Calu3 (cell line): ENCODE data around the gene PLEKHA7. TPM values are rescaled to one million over a fixed set of nuclear protein-coding genes. Genes with fewer than 3 reads are reported as not detected.

ENCODE experiments used
- BruUV-seq: library from RNA; stranded (reverse); fragments of 400-500 nt; replicated peaks from 2 replicates; lab custom pipeline; 2021; lab: Mats Ljungman, UMichigan
- CTCF ChIA-PET: fragments of 300-600 bp; sonication (Branson Sonifier 250); formaldehyde crosslinking; loops from one replicate; lab custom pipeline; 2022; ENCODE audit warnings: antibody characterized with exemption; lab: Charles Lee
- DNase-seq: peaks from one replicate; pipeline ENCODE4 v3.0.0; 2022
- H3K27ac Mint-ChIP-seq: one replicate; pipeline ENCODE4 v1.8.0; 2022; ENCODE audit warnings: mixed read lengths; ENCODE audit not compliant: unreplicated experiment
- H3K27me3 Mint-ChIP-seq: one replicate; pipeline ENCODE4 v1.8.0; 2022; ENCODE audit warnings: mixed read lengths; ENCODE audit not compliant: unreplicated experiment
- H3K36me3 Mint-ChIP-seq: one replicate; pipeline ENCODE4 v1.8.0; 2022; ENCODE audit warnings: mild to moderate bottlenecking, moderate library complexity, mixed read lengths; ENCODE audit not compliant: insufficient read depth, unreplicated experiment
- H3K4me1 Mint-ChIP-seq: one replicate; pipeline ENCODE4 v1.8.0; 2022; ENCODE audit warnings: mild to moderate bottlenecking, low read depth, mixed read lengths; ENCODE audit not compliant: unreplicated experiment
- H3K4me3 Mint-ChIP-seq: one replicate; pipeline ENCODE4 v1.8.0; 2022; ENCODE audit warnings: mild to moderate bottlenecking, low read depth, moderate library complexity, mixed read lengths; ENCODE audit not compliant: unreplicated experiment
- H3K9me3 Mint-ChIP-seq: one replicate; pipeline ENCODE4 v1.8.0; 2022; ENCODE audit warnings: low read depth, mixed read lengths; ENCODE audit not compliant: unreplicated experiment
- CTCF ChIP-seq: fragments of 200-600 bp; IDR thresholded peaks from one replicate; pipeline ENCODE4 v1.8.0; 2022; ENCODE audit warnings: antibody characterized with exemption; ENCODE audit not compliant: unreplicated experiment
- intact Hi-C: fragments of 100-400 bp; cut with micrococcal nuclease; formaldehyde crosslinking; loops from one replicate; pipeline ENCODE4 v1.10.0; 2022; ENCODE audit not compliant: unreplicated experiment
- total RNA-seq: library from RNA; stranded (reverse); gene quantifications from 2 replicates; pipeline ENCODE4 v1.2.3, GENCODE V29; 2022

The PLEKHA7 gene
- total RNA-seq, 1 experiment from 2014 or later, result 138 TPM

- no TSS peak for BruUV-seq
- H3K9me3 Mint-ChIP-seq, result no peaks in the 10 kb centered on the region
- intact Hi-C loops, result loop anchor here (10.0 kb wide), 1 partner anchor 47 kb away; no protein-coding TSS in a partner anchor
- CTCF ChIA-PET, result no interaction called here
- no peak for TF ChIP-seq CTCF
- H3K4me1 Mint-ChIP-seq, result peaks cover 30% of the 10 kb centered on the region
- no peak for DNase-seq
- no peak overlapping the region for H3K27ac Mint-ChIP-seq
- H3K27me3 Mint-ChIP-seq, result no peaks in the 10 kb centered on the region
- peaks cover 7% of the 10 kb centered on the region for H3K36me3 Mint-ChIP-seq
- no peak overlapping the region for H3K4me3 Mint-ChIP-seq
Observed at GRCh38 chr11:16938061-16938460, 76.2 kb downstream of the PLEKHA7 start.

- Mint-ChIP-seq H3K27me3 (no peaks in the 10 kb centered on the region), H3K36me3 (peaks cover 7% of the 10 kb centered on the region), H3K4me1 (peaks cover 39% of the 10 kb centered on the region), H3K4me3 (no peak overlapping the region), H3K9me3 (no peaks in the 10 kb centered on the region), H3K27ac (no peak overlapping the region)
- intact Hi-C loops, result loop anchor here (1.0 to 10.0 kb wide), 2 partner anchors 48 to 127 kb away; no protein-coding TSS in a partner anchor
- no peak for DNase-seq
- CTCF ChIA-PET, result interaction anchor here (1.2 to 1.6 kb wide), 3 partner anchors 116 to 141 kb away, joined by 4 to 8 read pairs (median 6); partner anchors contain the start of gene RPS13
- BruUV-seq, result no TSS peak
- TF ChIP-seq CTCF, result no peak
Observed at GRCh38 chr11:16936643-16937042, 77.6 kb downstream of the PLEKHA7 start.

GRCh38 chr11:16935518-16936302, 78.5 kb downstream of the PLEKHA7 start:
- no TSS peak for BruUV-seq
- no peak overlapping the region for H3K4me3 Mint-ChIP-seq
- no peak overlapping the region for H3K27ac Mint-ChIP-seq
- peak; percentile 81 for TF ChIP-seq CTCF
- H3K36me3 Mint-ChIP-seq, result peaks cover 7% of the 10 kb centered on the region
- no peaks in the 10 kb centered on the region for H3K9me3 Mint-ChIP-seq
- intact Hi-C loops, result loop anchor here (1.0 to 10.0 kb wide), 2 partner anchors 49 to 128 kb away; no protein-coding TSS in a partner anchor
- peak; percentile 45 for DNase-seq
- no peaks in the 10 kb centered on the region for H3K27me3 Mint-ChIP-seq
- CTCF ChIA-PET, result interaction anchor here (0.6 to 1.6 kb wide), 4 partner anchors 15 to 142 kb away, joined by 3 to 8 read pairs (median 5); partner anchors contain the start of gene RPS13
- peaks cover 39% of the 10 kb centered on the region for H3K4me1 Mint-ChIP-seq

- H3K36me3 Mint-ChIP-seq, result peaks cover 7% of the 10 kb centered on the region
- H3K9me3 Mint-ChIP-seq, result no peaks in the 10 kb centered on the region
- no peak for DNase-seq
- peaks cover 39% of the 10 kb centered on the region for H3K4me1 Mint-ChIP-seq
- CTCF ChIA-PET, result interaction anchor here (1.1 kb wide), 1 partner anchor 15 kb away, joined by 3 read pairs; no protein-coding TSS in a partner anchor
- no peaks in the 10 kb centered on the region for H3K27me3 Mint-ChIP-seq
- H3K27ac Mint-ChIP-seq, result no peak overlapping the region
- TF ChIP-seq CTCF, result no peak
- intact Hi-C loops, result loop anchor here (10.0 kb wide), 1 partner anchor 51 kb away; no protein-coding TSS in a partner anchor
- no peak overlapping the region for H3K4me3 Mint-ChIP-seq
- BruUV-seq, result no TSS peak
Observed at GRCh38 chr11:16933756-16934603, 80.2 kb downstream of the PLEKHA7 start.
